VCaP (cell line): ENCODE results near the gene UBAC2.

Experiments
- H3K27ac ChIP-seq: fragments of 450-650 bp; 2 replicates; pipeline ENCODE4 v1.5.1; 2017
- CTCF ChIP-seq: fragments of 450-650 bp; conservative IDR thresholded peaks from 2 replicates; pipeline ENCODE4 v1.5.1; 2017; ENCODE audit warnings: mild to moderate bottlenecking, moderate library complexity

Gene UBAC2

DNA sequence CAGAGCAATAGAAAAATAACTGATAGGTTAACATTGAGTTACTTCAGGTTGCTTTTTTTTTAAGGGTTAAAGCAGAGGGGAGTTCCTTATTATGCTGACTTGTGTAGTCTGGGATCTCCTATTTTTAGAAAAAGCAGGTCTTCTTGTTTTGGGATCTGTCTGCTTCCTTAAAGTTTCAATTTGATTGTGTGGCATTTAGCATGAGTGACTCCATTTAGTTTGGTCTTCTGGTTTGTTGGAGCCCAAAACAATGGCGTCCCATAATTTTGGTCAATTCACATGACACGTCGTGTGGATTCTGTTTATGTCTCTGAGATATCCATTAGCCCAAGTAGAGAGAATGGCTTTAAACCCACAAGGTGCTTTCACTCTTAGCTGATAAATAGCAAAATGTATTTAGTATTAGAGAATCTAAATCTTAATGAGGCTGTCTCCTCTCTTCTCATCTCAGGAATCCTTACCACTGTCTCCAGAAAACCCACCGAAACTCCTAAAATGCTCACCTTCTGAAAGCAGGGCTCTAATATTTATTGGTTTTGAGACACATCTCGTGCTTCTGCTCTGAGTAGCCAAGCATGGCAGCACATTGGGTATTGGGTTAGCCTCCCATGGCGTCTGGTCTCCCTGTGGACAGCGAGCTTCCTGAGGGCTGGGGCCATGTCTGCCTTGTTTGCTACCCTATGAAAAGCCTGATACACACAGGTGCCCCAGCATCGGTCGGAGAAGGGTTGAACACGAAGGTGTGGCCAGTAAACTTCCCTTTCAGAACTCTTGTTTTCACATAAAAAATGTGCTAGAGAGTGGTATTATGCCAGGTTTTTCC is 173.7 kb downstream of the UBAC2 start:
- TF ChIP-seq CTCF, result no peak
- H3K27ac ChIP-seq, result no peak overlapping the region

- TF ChIP-seq CTCF, result no peak
- H3K27ac ChIP-seq, result no peak overlapping the region
These were observed 174.5 kb downstream of the UBAC2 start for GRCh38 chr13:99374994-99375737.

DNA sequence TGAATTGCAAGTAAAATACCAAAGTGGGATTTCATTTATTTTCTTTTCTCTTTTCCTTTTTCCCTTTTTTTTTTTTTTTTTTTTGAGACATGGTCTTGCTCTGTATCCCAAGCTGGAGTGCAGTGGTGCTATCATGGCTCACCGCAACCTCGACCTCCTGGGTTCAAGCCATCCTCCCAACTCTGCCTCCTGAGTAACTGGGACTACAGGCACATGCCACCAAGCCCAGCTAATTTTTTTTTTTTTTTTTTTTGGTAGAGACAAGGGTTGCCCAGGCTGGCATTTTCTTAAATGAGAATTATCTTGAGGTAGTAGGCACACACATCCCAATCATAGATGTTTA is 175.1 kb downstream of the UBAC2 start:
- H3K27ac ChIP-seq, result no peak overlapping the region
- TF ChIP-seq CTCF, result no peak

- no peak for TF ChIP-seq CTCF
- H3K27ac ChIP-seq, result no peak overlapping the region
These were observed 175.5 kb downstream of the UBAC2 start for GRCh38 chr13:99376132-99376531.

DNA sequence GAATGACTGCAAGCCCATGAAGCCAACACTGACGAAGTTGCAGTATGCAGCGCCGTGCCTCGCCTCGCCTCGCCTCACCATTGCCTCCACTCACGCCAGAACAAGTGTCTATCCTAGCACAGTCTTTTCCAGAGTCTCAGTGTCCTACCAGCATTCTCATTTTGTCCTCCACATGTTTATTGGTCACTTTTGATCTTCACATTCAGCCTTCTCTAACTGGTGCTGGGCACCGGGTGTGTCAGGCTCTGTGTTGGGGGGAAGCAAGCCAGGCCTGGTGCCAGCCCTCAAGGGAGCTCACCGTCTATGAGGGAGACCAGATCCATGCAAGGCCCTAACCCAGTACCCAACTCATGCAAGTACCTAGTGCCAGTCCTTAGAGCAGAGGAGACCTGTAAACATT is 176.3 kb downstream of the UBAC2 start:
- no peak for TF ChIP-seq CTCF
- H3K27ac ChIP-seq, result no peak overlapping the region

DNA sequence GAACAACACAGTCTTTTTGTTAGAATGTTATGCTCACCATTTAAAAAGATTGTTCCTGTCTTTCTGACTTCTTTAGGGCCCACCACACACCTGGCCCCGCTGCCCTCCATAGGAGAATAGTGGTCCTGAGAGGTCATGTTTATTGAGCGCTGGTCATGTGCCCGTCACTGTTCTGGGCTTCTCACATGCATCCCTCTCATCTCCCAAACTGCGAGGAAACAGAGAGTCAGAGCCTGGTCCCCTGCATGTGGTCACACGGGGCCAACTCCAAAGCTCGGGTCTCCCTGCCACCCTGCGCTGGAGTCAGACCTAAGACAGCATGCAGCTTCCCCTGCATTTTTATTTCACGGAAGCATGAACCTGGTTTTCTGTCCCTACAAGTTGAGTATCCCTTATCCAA is 177.0 kb downstream of the UBAC2 start:
- TF ChIP-seq CTCF, result no peak
- no peak overlapping the region for H3K27ac ChIP-seq

GRCh38 chr13:99378985-99379733 is 178.5 kb downstream of the UBAC2 start:
- H3K27ac ChIP-seq, result no peak overlapping the region
- TF ChIP-seq CTCF, result no peak
